HepG2 (cell line): Measurements from ENCODE around the gene PYGB. TPM values are rescaled to one million over a fixed set of nuclear protein-coding genes. Genes with fewer than 3 reads are reported as not detected.

Experiments used
- ATAC-seq: fragments of 200-7000 bp; cut with Tn5 transposase; 3 replicates; pipeline ENCODE4 v1.9.1; 2020; ENCODE audit warnings: mild to moderate bottlenecking, moderate library complexity
- BruUV-seq: library from RNA; stranded (reverse); fragments of 400-500 nt; replicated peaks from 2 replicates; lab custom pipeline; 2021; lab: Mats Ljungman, UMichigan
- CTCF ChIA-PET: fragments of 300-600 bp; formaldehyde crosslinking; extraction: SDS; loops from one replicate; lab custom pipeline; 2021; ENCODE audit warnings: low total read pairs, inconsistent platforms, low intra/inter-chr PET ratio; lab: Yijun Ruan, JAX
- POLR2A ChIA-PET: fragments of 350-600 bp; sonication (Branson Sonifier 250); formaldehyde crosslinking; loops from one replicate; lab custom pipeline; 2020; ENCODE audit warnings: antibody characterized with exemption, inconsistent platforms; lab: Yijun Ruan, JAX
- DNase-seq: peaks from one replicate; pipeline ENCODE4 v3.0.0-alpha.2; 2015; ENCODE audit warnings: low spot score
- FAIRE-seq: peaks from 3 replicates; lab custom pipeline; 2011; peaks lifted over from hg19 to GRCh38; lab: Jason Lieb, UNC
- H2AFZ ChIP-seq: one replicate; pipeline ENCODE4 v1.6.1; 2011; ENCODE audit warnings: low read length, inconsistent platforms
- H3K27ac ChIP-seq: fragments of 300-600 bp; 3 replicates; pipeline ENCODE4 v1.8.0; 2011; ENCODE audit warnings: mixed run types, mild to moderate bottlenecking, mixed read lengths, low read length, inconsistent platforms; ENCODE audit not compliant: insufficient read depth; ENCODE audit errors: extremely low read length
- H3K27me3 ChIP-seq, 2 experiments: fragments of 200-600 bp in 1 of 2; 2 replicates in 1 of 2; 3 replicates in 1 of 2; pipeline versions ENCODE4 v1.6.0 to v1.8.0; 2011; ENCODE audit warnings: low read length in 2 of 2, mild to moderate bottlenecking in 2 of 2, moderate library complexity in 2 of 2, inconsistent platforms in 1 of 2; ENCODE audit not compliant: insufficient read depth in 2 of 2, control insufficient read depth in 1 of 2
- H3K36me3 ChIP-seq, 2 experiments: fragments of 200-600 bp in 1 of 2; replicated peaks in 1 of 2; 2 replicates in 1 of 2; 3 replicates in 1 of 2; pipeline versions ENCODE4 v1.5.1 to v1.8.0; 2011; ENCODE audit warnings: low read length in 2 of 2, inconsistent platforms in 1 of 2; ENCODE audit not compliant: insufficient read depth in 2 of 2, control insufficient read depth in 1 of 2
- H3K4me1 ChIP-seq: 2 replicates; pipeline ENCODE4 v1.5.1; 2012; ENCODE audit warnings: low read length, inconsistent platforms; ENCODE audit not compliant: insufficient read depth
- H3K4me2 ChIP-seq: 2 replicates; pipeline ENCODE4 v1.6.0; 2011; ENCODE audit warnings: low read depth, low read length, inconsistent platforms
- H3K4me3 ChIP-seq, 3 experiments: fragments of 200-600 bp in 1 of 3; sonication (generic), shearing (Covaris generic) in 1 of 3; replicated peaks in 1 of 3; 2 replicates each; pipeline ENCODE4 v1.5.1; 2011 to 2016; ENCODE audit warnings: low read length in 3 of 3, inconsistent platforms in 2 of 3, low read depth in 2 of 3, mild to moderate bottlenecking in 2 of 3, control low read depth in 1 of 3, mixed read lengths in 1 of 3; ENCODE audit not compliant: insufficient read depth in 1 of 3
- H3K79me2 ChIP-seq: one replicate; pipeline ENCODE4 v1.6.1; 2011; ENCODE audit warnings: low read length, inconsistent platforms; ENCODE audit not compliant: insufficient read depth
- H3K9ac ChIP-seq: 2 replicates; pipeline ENCODE4 v1.6.0; 2011; ENCODE audit warnings: mild to moderate bottlenecking, low read depth, low read length, inconsistent platforms; ENCODE audit not compliant: insufficient read depth
- H3K9me3 ChIP-seq: 2 replicates; pipeline ENCODE4 v1.5.1; 2012; ENCODE audit warnings: mild to moderate bottlenecking, low read length
- H4K20me1 ChIP-seq: 2 replicates; pipeline ENCODE4 v1.6.0; 2011; ENCODE audit warnings: inconsistent platforms, mild to moderate bottlenecking, low read length, moderate library complexity; ENCODE audit not compliant: insufficient read depth
- CCAR2 ChIP-seq: fragments of 200-400 bp; formaldehyde crosslinking; optimal IDR thresholded peaks from 2 replicates; pipeline ENCODE3; 2018; ENCODE audit warnings: low read depth, mild to moderate bottlenecking, low read length, moderate library complexity
- RARG ChIP-seq: sonication (generic); formaldehyde crosslinking; IDR thresholded peaks from 2 replicates; pipeline ENCODE4 v1.4.0; 2020; ENCODE audit warnings: low read depth, mild to moderate bottlenecking, missing genetic modification reagents
- SP1 ChIP-seq, 2 experiments: fragments of 450-650 bp in 1 of 2; sonication (generic) in 1 of 2; formaldehyde crosslinking in 1 of 2; IDR thresholded peaks; 2 replicates each; pipeline versions ENCODE4 v1.4.0 to v1.6.1; 2016 to 2020; ENCODE audit warnings: missing genetic modification reagents in 1 of 2
- ZBTB38 ChIP-seq: sonication (generic); formaldehyde crosslinking; IDR thresholded peaks from 2 replicates; pipeline ENCODE4 v1.5.1; 2020; ENCODE audit warnings: mild to moderate bottlenecking, missing genetic modification reagents
- ZNF276 ChIP-seq: sonication (generic); formaldehyde crosslinking; IDR thresholded peaks from 2 replicates; pipeline ENCODE4 v1.4.0; 2020; ENCODE audit warnings: mild to moderate bottlenecking, low read depth, missing genetic modification reagents
- ZNF362 ChIP-seq: sonication (generic); formaldehyde crosslinking; IDR thresholded peaks from 2 replicates; pipeline ENCODE4 v1.4.0; 2020; ENCODE audit warnings: missing genetic modification reagents, mild to moderate bottlenecking, borderline replicate concordance
- ZNF615 ChIP-seq: sonication (generic); formaldehyde crosslinking; IDR thresholded peaks from 2 replicates; pipeline ENCODE4 v1.5.0; 2020; ENCODE audit warnings: mild to moderate bottlenecking, missing genetic modification reagents, borderline replicate concordance
- WGBS: methylation state at CpG from one replicate; pipeline ENCODE4 v1.1.6; 2017; ENCODE audit warnings: low lambda C conversion rate; 5-methylcytosine and 5-hydroxymethylcytosine counted together
- in situ Hi-C: cut with HindIII; loops from 2 replicates; pipeline ENCODE4 v1.10.0; 2017; ENCODE audit warnings: low pct_unique_long_range_greater_than_20kb; ENCODE audit not compliant: extremely low pct_ligation_motif_present
- intact Hi-C: fragments of 100-400 bp; cut with micrococcal nuclease; formaldehyde crosslinking; loops from one replicate; pipeline ENCODE4 v1.10.0; 2022; ENCODE audit not compliant: unreplicated experiment
- polyA plus RNA-seq, 8 experiments: library from polyadenylated mRNA; depleted of rRNA in 3 of 8; stranded (reverse) in 7 of 8; unstranded in 1 of 8; fragments of >200 nt; fragmentation: Illumina TruSeq in 4 of 8; extraction: Trizol in 4 of 8; gene quantifications; 2 replicates each; pipeline versions ENCODE4 v1.2.1 to v1.2.3, GENCODE V29; 2011 to 2016; ENCODE audit warnings: low read depth in 4 of 8, missing spikeins in 1 of 8, mixed read lengths in 1 of 8; ENCODE audit not compliant: insufficient read depth in 1 of 8
- total RNA-seq, 5 experiments: library from RNA; depleted of rRNA; stranded (reverse); fragments of >200 nt; fragmentation: Illumina TruSeq; extraction: Trizol; gene quantifications; 2 replicates each; pipeline ENCODE4 v1.2.3, GENCODE V29; 2016; ENCODE audit warnings: low read depth in 1 of 5
- TF ChIP-seq, protein P1 (sequence below): sonication (generic); formaldehyde crosslinking; conservative IDR thresholded peaks from 2 replicates; pipeline ENCODE4 v1.4.0; 2020; ENCODE audit warnings: missing genetic modification reagents

PYGB gene
- total and polyA plus RNA-seq, 2 of the 13 experiments (the other 11 are each of a cell fraction or from before 2014, with no cell fraction given), result 24.2 to 86.3 TPM

- Histone ChIP-seq H3K79me2 (peaks cover 81% of the 10 kb centered on the region), H3K27me3 (no peaks in the 10 kb centered on the region; a peak in 1 of 5 replicates), H3K4me3 (no peak overlapping the region), H3K4me1 (peaks cover 61% of the 10 kb centered on the region), H2AFZ (no peak overlapping the region), H4K20me1 (peaks cover 17% of the 10 kb centered on the region), H3K27ac (no peak overlapping the region), H3K36me3 (peaks cover 0 to 5% of the 10 kb centered on the region in 2 experiments; a peak in 3 of 5 replicates), H3K9ac (no peak overlapping the region), H3K9me3 (no peaks in the 10 kb centered on the region), H3K4me2 (no peak overlapping the region)
- in situ Hi-C loops, result loop anchor here (5.0 kb wide), 1 partner anchor 207 kb away; the partner anchor contains the start of gene APMAP
- no TSS peak for BruUV-seq
- CTCF ChIA-PET, result no interaction called here
- intact Hi-C loops, result no loop called here
- TF ChIP-seq ZNF362 (CRISPR knock-in tag) (no peak), RARG (CRISPR knock-in tag) (no peak)
- ATAC-seq (no peak), FAIRE-seq (no peak), DNase-seq (no peak)
- 93% methylated on average over 5 of the region's 5 CpGs for WGBS
- POLR2A ChIA-PET, result interaction anchor here (2.0 kb wide), 1 partner anchor 48 kb away, joined by 8 read pairs; the partner anchor contains the start of gene PYGB
Observed at GRCh38 chr20:25199473-25200260, 48.2 kb upstream of the PYGB start.

- Histone ChIP-seq H3K9me3 (no peaks in the 10 kb centered on the region), H2AFZ (no peak overlapping the region), H3K27ac (no peak overlapping the region), H3K27me3 (no peaks in the 10 kb centered on the region), H3K4me1 (peaks cover 44% of the 10 kb centered on the region), H3K79me2 (peaks cover 69% of the 10 kb centered on the region), H3K36me3 (peaks cover 4 to 5% of the 10 kb centered on the region in 2 experiments; a peak in 2 of 5 replicates), H3K9ac (no peak overlapping the region), H4K20me1 (peaks cover 10% of the 10 kb centered on the region; the same call in 1 of the 2 replicates), H3K4me2 (no peak overlapping the region), H3K4me3 (no peak overlapping the region)
- no peak for FAIRE-seq
- TF ChIP-seq ZBTB38 (CRISPR knock-in tag), result no peak
- TF ChIP-seq, protein P1, sequence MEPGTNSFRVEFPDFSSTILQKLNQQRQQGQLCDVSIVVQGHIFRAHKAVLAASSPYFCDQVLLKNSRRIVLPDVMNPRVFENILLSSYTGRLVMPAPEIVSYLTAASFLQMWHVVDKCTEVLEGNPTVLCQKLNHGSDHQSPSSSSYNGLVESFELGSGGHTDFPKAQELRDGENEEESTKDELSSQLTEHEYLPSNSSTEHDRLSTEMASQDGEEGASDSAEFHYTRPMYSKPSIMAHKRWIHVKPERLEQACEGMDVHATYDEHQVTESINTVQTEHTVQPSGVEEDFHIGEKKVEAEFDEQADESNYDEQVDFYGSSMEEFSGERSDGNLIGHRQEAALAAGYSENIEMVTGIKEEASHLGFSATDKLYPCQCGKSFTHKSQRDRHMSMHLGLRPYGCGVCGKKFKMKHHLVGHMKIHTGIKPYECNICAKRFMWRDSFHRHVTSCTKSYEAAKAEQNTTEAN (CRISPR knock-in tag), result no peak
- no peak for TF ChIP-seq ZNF615 (CRISPR knock-in tag)
- TF ChIP-seq CCAR2, result no peak
- TF ChIP-seq SP1 (IDR thresholded peaks at IDR 0.05), result no peak
- no peak for TF ChIP-seq SP1 (CRISPR knock-in tag; IDR thresholded peaks at IDR 0.05)
- TF ChIP-seq ZNF276, result no peak
- 69% methylated on average over 2 of the region's 2 CpGs for WGBS
- no TSS peak for BruUV-seq
- ChIA-PET POLR2A (no interaction called here), CTCF (no interaction called here)
- ATAC-seq, result no peak
- in situ Hi-C loops (no loop called here), intact Hi-C loops (no loop called here)
- no peak for DNase-seq
Observed at GRCh38 chr20:25203089-25203488, 44.8 kb upstream of the PYGB start.
